Liver (tissue), 9 donors: ENCODE results near the gene PCDH9. TPM values are rescaled to one million over a fixed set of nuclear protein-coding genes. Genes with fewer than 3 reads are reported as not detected.

ENCODE experiments used
- DNase-seq: peaks from one replicate; pipeline ENCODE4 v3.0.0-alpha.2; 2017; ENCODE audit warnings: low spot score
- H3K27ac ChIP-seq, 2 donors: one replicate each; pipeline ENCODE4 v1.7.0; 2013; ENCODE audit warnings: inconsistent platforms in 2 of 2, low read length in 2 of 2, control low read depth in 1 of 2, low read depth in 1 of 2, mild to moderate bottlenecking in 1 of 2
- H3K27me3 ChIP-seq, 4 donors: one replicate each; pipeline versions ENCODE4 v1.6.1 to v1.7.0; 2013; ENCODE audit warnings: low read length in 3 of 4, inconsistent platforms in 1 of 4, mild to moderate bottlenecking in 1 of 4, moderate library complexity in 1 of 4; ENCODE audit not compliant: control insufficient read depth in 4 of 4, insufficient read depth in 4 of 4
- H3K36me3 ChIP-seq, 4 donors: one replicate each; pipeline versions ENCODE4 v1.6.1 to v1.7.0; 2013; ENCODE audit warnings: low read length in 3 of 4, mild to moderate bottlenecking in 3 of 4, low read depth in 1 of 4, moderate library complexity in 1 of 4; ENCODE audit not compliant: control insufficient read depth in 4 of 4, insufficient read depth in 3 of 4
- H3K4me1 ChIP-seq, 4 donors: one replicate each; pipeline versions ENCODE4 v1.6.1 to v1.7.0; 2013; ENCODE audit warnings: low read length in 3 of 4, mild to moderate bottlenecking in 3 of 4, moderate library complexity in 1 of 4; ENCODE audit not compliant: control insufficient read depth in 4 of 4, insufficient read depth in 4 of 4
- H3K4me3 ChIP-seq, 3 donors: one replicate each; pipeline versions ENCODE4 v1.6.1 to v1.7.0; 2013; ENCODE audit warnings: low read length in 3 of 3, control low read depth in 1 of 3, low read depth in 1 of 3, mild to moderate bottlenecking in 1 of 3
- H3K9ac ChIP-seq, 2 donors: one replicate each; pipeline ENCODE4 v1.7.0; 2013; ENCODE audit warnings: low read length in 2 of 2, mild to moderate bottlenecking in 2 of 2, moderate library complexity in 2 of 2, control low read depth in 1 of 2, low read depth in 1 of 2
- H3K9me3 ChIP-seq, 4 donors: one replicate each; pipeline versions ENCODE4 v1.6.1 to v1.7.0; 2013; ENCODE audit warnings: low read length in 3 of 4; ENCODE audit not compliant: control insufficient read depth in 4 of 4
- EGR1 ChIP-seq, 2 donors: IDR thresholded peaks; 2 replicates each; pipeline ENCODE4 v1.6.1; 2016 to 2018; ENCODE audit warnings: antibody characterized with exemption in 2 of 2, low read depth in 2 of 2
- FOXA1 ChIP-seq: IDR thresholded peaks from 2 replicates; pipeline ENCODE4 v1.6.1; 2016; ENCODE audit warnings: antibody characterized with exemption
- FOXA2 ChIP-seq: IDR thresholded peaks from 2 replicates; pipeline ENCODE4 v1.6.1; 2016; ENCODE audit warnings: antibody characterized with exemption
- GABPA ChIP-seq, 2 donors: IDR thresholded peaks in 1 of 2; conservative IDR thresholded peaks in 1 of 2; 2 replicates each; pipeline ENCODE4 v1.6.1; 2016; ENCODE audit warnings: antibody characterized with exemption in 2 of 2, mild to moderate bottlenecking in 1 of 2, moderate library complexity in 1 of 2
- HNF4A ChIP-seq, 2 donors: conservative IDR thresholded peaks; 2 replicates each; pipeline ENCODE4 v1.6.1; 2016; ENCODE audit warnings: antibody characterized with exemption in 2 of 2, mild to moderate bottlenecking in 2 of 2
- HNF4G ChIP-seq: IDR thresholded peaks from 2 replicates; pipeline ENCODE4 v1.6.1; 2016; ENCODE audit warnings: antibody characterized with exemption
- JUND ChIP-seq, 2 donors: IDR thresholded peaks; 2 replicates each; pipeline ENCODE4 v1.6.1; 2016; ENCODE audit warnings: antibody characterized with exemption in 2 of 2
- NR2F2 ChIP-seq: IDR thresholded peaks from 2 replicates; pipeline ENCODE4 v1.6.1; 2016; ENCODE audit warnings: antibody characterized with exemption
- RAD21 ChIP-seq, 2 donors: IDR thresholded peaks; 2 replicates each; pipeline ENCODE4 v1.6.1; 2016; ENCODE audit warnings: antibody characterized with exemption in 2 of 2, mild to moderate bottlenecking in 2 of 2
- RXRA ChIP-seq, 2 donors: IDR thresholded peaks; 2 replicates each; pipeline ENCODE4 v1.6.1; 2017 to 2018; ENCODE audit warnings: antibody characterized with exemption in 2 of 2, mild to moderate bottlenecking in 1 of 2
- SP1 ChIP-seq: IDR thresholded peaks from 2 replicates; pipeline ENCODE4 v1.6.1; 2018; ENCODE audit warnings: antibody characterized with exemption, mild to moderate bottlenecking
- TAF1 ChIP-seq: conservative IDR thresholded peaks from 2 replicates; pipeline ENCODE4 v1.6.1; 2016; ENCODE audit warnings: antibody characterized with exemption, mild to moderate bottlenecking
- YY1 ChIP-seq: IDR thresholded peaks from 2 replicates; pipeline ENCODE4 v1.6.1; 2016; ENCODE audit warnings: antibody characterized with exemption, mild to moderate bottlenecking
- WGBS: extraction: QIAGEN DNeasy Blood & Tissue Kit; methylation state at CpG from one replicate; pipeline ENCODE4 v1.1.7; 2013; 5-methylcytosine and 5-hydroxymethylcytosine counted together
- polyA plus RNA-seq, 2 donors: library from polyadenylated mRNA; stranded (reverse) in 1 of 2; unstranded in 1 of 2; fragments of 200-250 nt in 1 of 2; fragments of >200 nt in 1 of 2; fragmentation: Nextera tagmentation in 1 of 2; extraction: Ambion mirVana in 1 of 2; gene quantifications; one replicate each; pipeline versions ENCODE4 v1.2.1 to v1.2.3, GENCODE V29; 2013 to 2015
- total RNA-seq, 2 donors: library from RNA; depleted of rRNA; stranded (reverse); fragments of >200 nt; gene quantifications; one replicate each; pipeline ENCODE4 v1.2.3, GENCODE V29; 2014
- TF ChIP-seq, protein P1 (sequence below): IDR thresholded peaks from 2 replicates; pipeline ENCODE4 v1.6.1; 2016; ENCODE audit warnings: antibody characterized with exemption
- TF ChIP-seq, protein P2 (sequence below): fragments of 150-350 bp; IDR thresholded peaks from 2 replicates; pipeline ENCODE4 v1.5.1; 2017; ENCODE audit warnings: improper control_type of control experiment, low read depth, low read length; ENCODE audit not compliant: missing input control
- TF ChIP-seq, protein P3 (sequence below): IDR thresholded peaks from 2 replicates; pipeline ENCODE4 v1.6.1; 2016; ENCODE audit warnings: antibody characterized with exemption
- TF ChIP-seq, protein P4 (sequence below): IDR thresholded peaks from 2 replicates; pipeline ENCODE4 v1.6.1; 2016; ENCODE audit warnings: antibody characterized with exemption, mild to moderate bottlenecking
- TF ChIP-seq, protein P5 (sequence below): IDR thresholded peaks from 2 replicates; pipeline ENCODE4 v1.6.1; 2016; ENCODE audit warnings: antibody characterized with exemption
- donor health status: healthy.
- donor health status: healthy.
- donor health status: healthy.
- donor health status: healthy.
- donor health status: healthy.

The PCDH9 gene
- total and polyA plus RNA-seq, 4 donors: 0.90 to 4.0 (median 2.2) TPM

DNA sequence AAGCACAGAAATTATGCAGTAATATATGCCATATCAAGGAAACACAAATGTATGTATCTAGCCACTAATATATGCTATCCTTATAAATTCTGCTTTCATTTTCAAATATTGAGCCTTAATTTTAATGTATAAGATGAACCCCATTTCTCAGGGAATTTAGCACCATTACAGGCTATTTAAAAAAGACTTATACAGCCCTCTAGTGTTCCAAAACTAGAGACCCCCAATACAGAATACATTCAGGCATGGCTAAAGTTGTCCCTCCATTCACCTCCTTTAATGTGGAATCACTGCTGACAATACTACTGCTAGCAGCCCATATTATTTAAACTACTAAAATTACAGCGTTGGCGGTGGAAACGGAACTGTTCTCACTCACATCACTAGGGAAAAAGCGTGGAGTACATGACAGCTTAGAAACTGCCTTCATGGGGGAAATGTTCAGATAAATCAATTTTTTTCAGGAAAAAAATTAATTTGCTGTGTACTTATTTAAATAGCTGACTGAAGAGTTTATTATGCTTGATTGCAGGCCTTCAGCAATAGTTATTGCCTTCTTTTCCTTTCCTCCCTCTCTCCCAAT, 541.0 kb downstream of the PCDH9 start:
- TF ChIP-seq HNF4G (no peak), EGR1 (IDR thresholded peaks at IDR 0.05; ENCODE audit: low read depth in 2 of 2) (no peak), YY1 (no peak), RXRA (IDR thresholded peaks at IDR 0.05) (no peak), TAF1 (no peak), FOXA1 (no peak), FOXA2 (no peak), HNF4A (conservative IDR thresholded peaks at IDR 0.05) (no peak), JUND (IDR thresholded peaks at IDR 0.05) (no peak), NR2F2 (no peak), GABPA (IDR thresholded peaks at IDR 0.05 in 1 of 2, conservative IDR thresholded peaks at IDR 0.05 in 1 of 2) (no peak)
- TF ChIP-seq, protein P1, sequence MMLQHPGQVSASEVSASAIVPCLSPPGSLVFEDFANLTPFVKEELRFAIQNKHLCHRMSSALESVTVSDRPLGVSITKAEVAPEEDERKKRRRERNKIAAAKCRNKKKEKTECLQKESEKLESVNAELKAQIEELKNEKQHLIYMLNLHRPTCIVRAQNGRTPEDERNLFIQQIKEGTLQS: no peak
- TF ChIP-seq, protein P2, sequence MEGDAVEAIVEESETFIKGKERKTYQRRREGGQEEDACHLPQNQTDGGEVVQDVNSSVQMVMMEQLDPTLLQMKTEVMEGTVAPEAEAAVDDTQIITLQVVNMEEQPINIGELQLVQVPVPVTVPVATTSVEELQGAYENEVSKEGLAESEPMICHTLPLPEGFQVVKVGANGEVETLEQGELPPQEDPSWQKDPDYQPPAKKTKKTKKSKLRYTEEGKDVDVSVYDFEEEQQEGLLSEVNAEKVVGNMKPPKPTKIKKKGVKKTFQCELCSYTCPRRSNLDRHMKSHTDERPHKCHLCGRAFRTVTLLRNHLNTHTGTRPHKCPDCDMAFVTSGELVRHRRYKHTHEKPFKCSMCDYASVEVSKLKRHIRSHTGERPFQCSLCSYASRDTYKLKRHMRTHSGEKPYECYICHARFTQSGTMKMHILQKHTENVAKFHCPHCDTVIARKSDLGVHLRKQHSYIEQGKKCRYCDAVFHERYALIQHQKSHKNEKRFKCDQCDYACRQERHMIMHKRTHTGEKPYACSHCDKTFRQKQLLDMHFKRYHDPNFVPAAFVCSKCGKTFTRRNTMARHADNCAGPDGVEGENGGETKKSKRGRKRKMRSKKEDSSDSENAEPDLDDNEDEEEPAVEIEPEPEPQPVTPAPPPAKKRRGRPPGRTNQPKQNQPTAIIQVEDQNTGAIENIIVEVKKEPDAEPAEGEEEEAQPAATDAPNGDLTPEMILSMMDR: no peak
- TF ChIP-seq, protein P3, sequence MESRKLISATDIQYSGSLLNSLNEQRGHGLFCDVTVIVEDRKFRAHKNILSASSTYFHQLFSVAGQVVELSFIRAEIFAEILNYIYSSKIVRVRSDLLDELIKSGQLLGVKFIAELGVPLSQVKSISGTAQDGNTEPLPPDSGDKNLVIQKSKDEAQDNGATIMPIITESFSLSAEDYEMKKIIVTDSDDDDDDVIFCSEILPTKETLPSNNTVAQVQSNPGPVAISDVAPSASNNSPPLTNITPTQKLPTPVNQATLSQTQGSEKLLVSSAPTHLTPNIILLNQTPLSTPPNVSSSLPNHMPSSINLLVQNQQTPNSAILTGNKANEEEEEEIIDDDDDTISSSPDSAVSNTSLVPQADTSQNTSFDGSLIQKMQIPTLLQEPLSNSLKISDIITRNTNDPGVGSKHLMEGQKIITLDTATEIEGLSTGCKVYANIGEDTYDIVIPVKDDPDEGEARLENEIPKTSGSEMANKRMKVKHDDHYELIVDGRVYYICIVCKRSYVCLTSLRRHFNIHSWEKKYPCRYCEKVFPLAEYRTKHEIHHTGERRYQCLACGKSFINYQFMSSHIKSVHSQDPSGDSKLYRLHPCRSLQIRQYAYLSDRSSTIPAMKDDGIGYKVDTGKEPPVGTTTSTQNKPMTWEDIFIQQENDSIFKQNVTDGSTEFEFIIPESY: no peak
- TF ChIP-seq, protein P4, sequence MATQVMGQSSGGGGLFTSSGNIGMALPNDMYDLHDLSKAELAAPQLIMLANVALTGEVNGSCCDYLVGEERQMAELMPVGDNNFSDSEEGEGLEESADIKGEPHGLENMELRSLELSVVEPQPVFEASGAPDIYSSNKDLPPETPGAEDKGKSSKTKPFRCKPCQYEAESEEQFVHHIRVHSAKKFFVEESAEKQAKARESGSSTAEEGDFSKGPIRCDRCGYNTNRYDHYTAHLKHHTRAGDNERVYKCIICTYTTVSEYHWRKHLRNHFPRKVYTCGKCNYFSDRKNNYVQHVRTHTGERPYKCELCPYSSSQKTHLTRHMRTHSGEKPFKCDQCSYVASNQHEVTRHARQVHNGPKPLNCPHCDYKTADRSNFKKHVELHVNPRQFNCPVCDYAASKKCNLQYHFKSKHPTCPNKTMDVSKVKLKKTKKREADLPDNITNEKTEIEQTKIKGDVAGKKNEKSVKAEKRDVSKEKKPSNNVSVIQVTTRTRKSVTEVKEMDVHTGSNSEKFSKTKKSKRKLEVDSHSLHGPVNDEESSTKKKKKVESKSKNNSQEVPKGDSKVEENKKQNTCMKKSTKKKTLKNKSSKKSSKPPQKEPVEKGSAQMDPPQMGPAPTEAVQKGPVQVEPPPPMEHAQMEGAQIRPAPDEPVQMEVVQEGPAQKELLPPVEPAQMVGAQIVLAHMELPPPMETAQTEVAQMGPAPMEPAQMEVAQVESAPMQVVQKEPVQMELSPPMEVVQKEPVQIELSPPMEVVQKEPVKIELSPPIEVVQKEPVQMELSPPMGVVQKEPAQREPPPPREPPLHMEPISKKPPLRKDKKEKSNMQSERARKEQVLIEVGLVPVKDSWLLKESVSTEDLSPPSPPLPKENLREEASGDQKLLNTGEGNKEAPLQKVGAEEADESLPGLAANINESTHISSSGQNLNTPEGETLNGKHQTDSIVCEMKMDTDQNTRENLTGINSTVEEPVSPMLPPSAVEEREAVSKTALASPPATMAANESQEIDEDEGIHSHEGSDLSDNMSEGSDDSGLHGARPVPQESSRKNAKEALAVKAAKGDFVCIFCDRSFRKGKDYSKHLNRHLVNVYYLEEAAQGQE: no peak
- TF ChIP-seq, protein P5, sequence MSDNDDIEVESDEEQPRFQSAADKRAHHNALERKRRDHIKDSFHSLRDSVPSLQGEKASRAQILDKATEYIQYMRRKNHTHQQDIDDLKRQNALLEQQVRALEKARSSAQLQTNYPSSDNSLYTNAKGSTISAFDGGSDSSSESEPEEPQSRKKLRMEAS: no peak
- Histone ChIP-seq H3K27me3 (no peaks in the 10 kb centered on the region), H3K27ac (no peak overlapping the region), H3K4me1 (no peaks in the 10 kb centered on the region), H3K4me3 (no peak overlapping the region), H3K36me3 (no peaks in the 10 kb centered on the region), H3K9me3 (peaks cover 0 to 12% (median 3%) of the 10 kb centered on the region in 4 donors), H3K9ac (no peak overlapping the region)
- no peak for DNase-seq
- WGBS: 94% methylated on average over 4 of the region's 4 CpGs

DNA sequence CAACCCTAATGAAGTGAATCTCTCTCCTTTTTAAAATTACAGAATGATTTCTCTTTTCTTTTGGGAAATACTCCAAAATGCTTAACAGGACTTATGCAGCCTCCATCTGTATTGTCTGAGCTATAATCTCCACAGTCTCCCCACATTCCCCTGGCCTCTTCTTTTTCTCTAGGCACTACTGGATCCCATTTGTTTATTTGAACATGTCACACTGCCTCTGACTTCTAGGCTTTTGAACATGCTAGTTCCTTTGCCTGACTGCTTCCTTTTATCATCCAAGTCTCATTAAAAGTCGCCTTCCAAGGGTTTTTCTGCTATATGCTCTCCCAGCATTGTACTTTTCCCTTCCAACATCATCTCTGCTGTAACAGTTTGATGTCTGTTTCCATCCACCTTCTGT, 548.7 kb downstream of the PCDH9 start:
- Histone ChIP-seq H3K4me1 (no peaks in the 10 kb centered on the region), H3K36me3 (no peaks in the 10 kb centered on the region), H3K27ac (no peak overlapping the region), H3K27me3 (no peaks in the 10 kb centered on the region), H3K9ac (no peak overlapping the region), H3K4me3 (no peak overlapping the region), H3K9me3 (peaks cover 0 to 12% (median 3%) of the 10 kb centered on the region in 4 donors)
- no peak for DNase-seq
- 54% methylated on average over 1 of the region's 1 CpG for WGBS
- TF ChIP-seq, protein P4: no peak
- no peak for TF ChIP-seq FOXA1
- TF ChIP-seq, protein P2: no peak
- TF ChIP-seq JUND (IDR thresholded peaks at IDR 0.05): no peak
- TF ChIP-seq, protein P5: no peak
- no peak for TF ChIP-seq SP1
- TF ChIP-seq EGR1 (IDR thresholded peaks at IDR 0.05; ENCODE audit: low read depth in 2 of 2): no peak
- no peak for TF ChIP-seq TAF1
- no peak for TF ChIP-seq RAD21 (IDR thresholded peaks at IDR 0.05)
- TF ChIP-seq RXRA (IDR thresholded peaks at IDR 0.05): no peak
